ENCODE results near the gene DYRK1A.
"Not testable (repeated sequence)": the region's sequence is repeated elsewhere in the genome, so short reads cannot be mapped to it uniquely, and the experiment has no call there.

Gene DYRK1A

GRCh38 chr21:37527716-37528115 is 161.1 kb downstream of the DYRK1A start:
- DNase-seq (ENCODE audit: low read depth in 3 of 3): no peak

- DNase-seq (ENCODE audit: low read depth in 3 of 3): no peak
Measured at GRCh38 chr21:37528150-37528937, 161.8 kb downstream of the DYRK1A start.

GRCh38 chr21:37529649-37530048 is 163.1 kb downstream of the DYRK1A start:
- no peak for DNase-seq (ENCODE audit: low read depth in 3 of 3)

- no peak for DNase-seq (ENCODE audit: low read depth in 3 of 3)
Measured at GRCh38 chr21:37530901-37531351, 164.4 kb downstream of the DYRK1A start.

GRCh38 chr21:37531431-37531932 is 164.9 kb downstream of the DYRK1A start:
- no peak for DNase-seq (ENCODE audit: low read depth in 3 of 3)

- peak in 2 of 3 donors; percentile 8 to 24 for DNase-seq (ENCODE audit: low read depth in 3 of 3)
Measured at GRCh38 chr21:37532868-37533780, 166.6 kb downstream of the DYRK1A start.

- DNase-seq (ENCODE audit: low read depth in 3 of 3): no peak
Measured at GRCh38 chr21:37534431-37534830, 167.9 kb downstream of the DYRK1A start.

- DNase-seq (ENCODE audit: low read depth in 3 of 3): no peak
Measured at GRCh38 chr21:37535130-37535529, 168.6 kb downstream of the DYRK1A start.

GRCh38 chr21:37535672-37536071 is 169.1 kb downstream of the DYRK1A start:
- DNase-seq (ENCODE audit: low read depth in 3 of 3): no peak

- no peak for DNase-seq (ENCODE audit: low read depth in 3 of 3)
Measured at GRCh38 chr21:37536616-37537278, 170.2 kb downstream of the DYRK1A start.

- no peak for DNase-seq (ENCODE audit: low read depth in 3 of 3)
Measured at GRCh38 chr21:37537391-37537996, 170.9 kb downstream of the DYRK1A start.

- no peak for DNase-seq (ENCODE audit: low read depth in 3 of 3)
Measured at GRCh38 chr21:37538971-37539590, 172.5 kb downstream of the DYRK1A start.

- DNase-seq (ENCODE audit: low read depth in 3 of 3): not testable (repeated sequence)
Measured at GRCh38 chr21:37541128-37541527, 174.6 kb downstream of the DYRK1A start.

GRCh38 chr21:37542512-37542911 is 175.9 kb downstream of the DYRK1A start:
- DNase-seq (ENCODE audit: low read depth in 3 of 3): no peak

- no peak for DNase-seq (ENCODE audit: low read depth in 3 of 3)
Measured at GRCh38 chr21:37546299-37546908, 179.8 kb downstream of the DYRK1A start.

- DNase-seq (ENCODE audit: low read depth in 3 of 3): no peak
Measured at GRCh38 chr21:37546949-37547614, 180.5 kb downstream of the DYRK1A start.

- no peak for DNase-seq (ENCODE audit: low read depth in 3 of 3)
Measured at GRCh38 chr21:37547615-37548200, 181.1 kb downstream of the DYRK1A start.

- no peak for DNase-seq (ENCODE audit: low read depth in 3 of 3)
Measured at GRCh38 chr21:37548521-37548981, 182.0 kb downstream of the DYRK1A start.

- DNase-seq (ENCODE audit: low read depth in 3 of 3): not testable (repeated sequence)
Measured at GRCh38 chr21:37549730-37550129, 183.2 kb downstream of the DYRK1A start.

All from stimulated activated CD4-positive, alpha-beta T cell treated with anti-CD3 and anti-CD28 coated beads, TNF-alpha, amount 100 ng/mL, for 48 hours (primary cell).